SK-N-SH treated with all-trans-retinoic acid at 6 μM for 48 hours (cell line): ENCODE results near the gene TRMT61A.

Experiments used
- ARNTL ChIP-seq: fragments of 450-650 bp; formaldehyde crosslinking; IDR thresholded peaks from 2 replicates; pipeline ENCODE4 v1.5.0; 2020; ENCODE audit warnings: low read depth, mild to moderate bottlenecking, moderate library complexity, borderline replicate concordance
- CSDC2 ChIP-seq: fragments of 250-450 bp; sonication (Bioruptor Pico); IDR thresholded peaks from 2 replicates; pipeline ENCODE4 v1.5.0; 2020; ENCODE audit warnings: mild to moderate bottlenecking, moderate library complexity
- ESRRG ChIP-seq: fragments of 250-450 bp; sonication (Bioruptor Pico); IDR thresholded peaks from 2 replicates; pipeline ENCODE4 v1.6.1; 2021; ENCODE audit warnings: mild to moderate bottlenecking
- ISL1 ChIP-seq: fragments of 250-450 bp; sonication (Bioruptor Pico); IDR thresholded peaks from 2 replicates; pipeline ENCODE4 v2.1.2; 2022; ENCODE audit warnings: mild to moderate bottlenecking, moderate library complexity
- OSR1 ChIP-seq: fragments of 250-450 bp; sonication (Bioruptor Pico); IDR thresholded peaks from 2 replicates; pipeline ENCODE4 v1.8.0; 2022; ENCODE audit warnings: moderate library complexity, mild to moderate bottlenecking, inconsistent platforms
- PPARA ChIP-seq: fragments of 250-450 bp; sonication (Bioruptor Pico); IDR thresholded peaks from 2 replicates; pipeline ENCODE4 v1.5.0; 2020; ENCODE audit warnings: mild to moderate bottlenecking, borderline replicate concordance
- RARB ChIP-seq: fragments of 250-450 bp; sonication (Bioruptor Pico); IDR thresholded peaks from 2 replicates; pipeline ENCODE4 v1.8.0; 2021; ENCODE audit warnings: mild to moderate bottlenecking, moderate library complexity
- TOX ChIP-seq: fragments of 250-450 bp; sonication (Bioruptor Pico); IDR thresholded peaks from 2 replicates; pipeline ENCODE4 v1.8.0; 2021; ENCODE audit warnings: mild to moderate bottlenecking, moderate library complexity, borderline replicate concordance
- ZFP3 ChIP-seq: fragments of 250-450 bp; sonication (Bioruptor Pico); IDR thresholded peaks from 2 replicates; pipeline ENCODE4 v1.5.0; 2020; ENCODE audit warnings: mild to moderate bottlenecking, moderate library complexity
- ZNF565 ChIP-seq: fragments of 450-650 bp; formaldehyde crosslinking; conservative IDR thresholded peaks from 2 replicates; pipeline ENCODE4 v1.5.0; 2020; ENCODE audit warnings: low read depth, mild to moderate bottlenecking, moderate library complexity
- ZNF70 ChIP-seq: fragments of 450-650 bp; formaldehyde crosslinking; IDR thresholded peaks from 2 replicates; pipeline ENCODE4 v1.5.0; 2020; ENCODE audit warnings: mild to moderate bottlenecking, moderate library complexity
- ZNF8 ChIP-seq: fragments of 450-650 bp; formaldehyde crosslinking; IDR thresholded peaks from 2 replicates; pipeline ENCODE4 v1.5.0; 2020; ENCODE audit warnings: mild to moderate bottlenecking, moderate library complexity
- TF ChIP-seq, protein P1 (sequence below): fragments of 250-450 bp; sonication (Bioruptor Pico); IDR thresholded peaks from 2 replicates; pipeline ENCODE4 v1.8.0; 2020; ENCODE audit warnings: mild to moderate bottlenecking, moderate library complexity, borderline replicate concordance

DNA sequence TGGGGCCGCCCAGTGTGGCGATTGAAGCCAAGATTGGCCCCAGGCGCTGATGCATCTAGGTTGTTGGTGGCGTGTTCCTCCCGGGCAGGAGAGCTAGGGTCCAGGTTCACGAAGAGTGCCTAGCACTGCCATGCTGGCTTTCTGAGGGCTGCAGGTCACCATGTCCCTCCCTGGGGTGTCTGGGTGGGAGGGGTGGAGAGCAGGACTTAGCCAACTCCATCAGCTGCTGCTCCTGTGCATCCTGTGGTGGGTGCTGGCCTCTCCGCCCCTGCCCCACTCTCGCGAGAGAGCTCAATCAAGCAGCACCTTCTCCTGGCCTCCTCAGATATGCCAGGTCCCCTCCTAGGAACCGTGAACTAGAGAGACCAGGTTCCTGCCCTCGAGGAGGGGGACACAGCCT, 1.8 kb downstream of the TRMT61A start:
- TF ChIP-seq ZNF8 (CRISPR knock-in tag) (no peak), TOX (CRISPR knock-in tag) (no peak), CSDC2 (CRISPR knock-in tag) (no peak), ZNF565 (CRISPR knock-in tag) (no peak), ZFP3 (CRISPR knock-in tag) (no peak), OSR1 (CRISPR knock-in tag) (no peak), ZNF70 (no peak), ARNTL (no peak), RARB (CRISPR knock-in tag) (no peak), ISL1 (CRISPR knock-in tag) (no peak), ESRRG (CRISPR knock-in tag) (no peak), PPARA (CRISPR knock-in tag) (no peak)
- TF ChIP-seq, protein P1, sequence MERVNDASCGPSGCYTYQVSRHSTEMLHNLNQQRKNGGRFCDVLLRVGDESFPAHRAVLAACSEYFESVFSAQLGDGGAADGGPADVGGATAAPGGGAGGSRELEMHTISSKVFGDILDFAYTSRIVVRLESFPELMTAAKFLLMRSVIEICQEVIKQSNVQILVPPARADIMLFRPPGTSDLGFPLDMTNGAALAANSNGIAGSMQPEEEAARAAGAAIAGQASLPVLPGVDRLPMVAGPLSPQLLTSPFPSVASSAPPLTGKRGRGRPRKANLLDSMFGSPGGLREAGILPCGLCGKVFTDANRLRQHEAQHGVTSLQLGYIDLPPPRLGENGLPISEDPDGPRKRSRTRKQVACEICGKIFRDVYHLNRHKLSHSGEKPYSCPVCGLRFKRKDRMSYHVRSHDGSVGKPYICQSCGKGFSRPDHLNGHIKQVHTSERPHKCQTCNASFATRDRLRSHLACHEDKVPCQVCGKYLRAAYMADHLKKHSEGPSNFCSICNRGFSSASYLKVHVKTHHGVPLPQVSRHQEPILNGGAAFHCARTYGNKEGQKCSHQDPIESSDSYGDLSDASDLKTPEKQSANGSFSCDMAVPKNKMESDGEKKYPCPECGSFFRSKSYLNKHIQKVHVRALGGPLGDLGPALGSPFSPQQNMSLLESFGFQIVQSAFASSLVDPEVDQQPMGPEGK (CRISPR knock-in tag): no peak
